ENCODE data around the gene RNF208.

RNF208 gene

DNA sequence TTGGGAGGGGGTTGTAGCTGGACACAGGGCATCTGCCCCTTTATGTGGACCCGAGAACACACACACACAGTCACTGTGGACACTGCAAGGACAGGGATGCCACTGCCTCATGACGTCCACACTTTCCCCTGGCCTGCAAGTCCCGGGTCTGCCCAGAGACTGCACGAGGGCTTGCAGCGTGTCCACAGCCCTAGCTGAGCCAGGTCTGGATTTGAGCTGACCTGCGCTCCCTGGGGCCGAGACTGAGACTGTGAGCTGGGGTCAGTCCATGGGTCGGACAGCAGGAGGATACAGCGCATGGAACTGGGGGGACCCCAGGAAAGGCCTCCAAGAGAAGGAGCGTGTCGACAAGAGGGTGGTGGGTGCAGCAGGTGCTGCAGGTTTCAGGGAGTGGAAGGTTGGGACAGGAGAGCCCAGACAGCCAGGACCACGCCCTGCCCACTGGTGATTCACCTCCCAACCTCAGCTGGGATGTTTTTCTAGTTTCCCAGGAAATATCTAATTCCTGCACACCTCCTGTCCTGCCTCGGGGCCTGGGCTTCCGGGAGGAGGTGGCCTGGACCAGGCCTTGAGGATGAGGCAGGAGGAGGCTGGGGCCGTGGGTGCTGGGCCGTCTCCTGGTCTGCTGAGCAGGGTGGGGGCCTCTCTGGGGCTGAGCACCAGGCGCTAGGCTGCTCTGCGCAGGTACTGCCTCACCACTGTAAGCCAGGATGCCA, 4.5 kb upstream of the RNF208 start:
- no peak for DNase-seq

DNA sequence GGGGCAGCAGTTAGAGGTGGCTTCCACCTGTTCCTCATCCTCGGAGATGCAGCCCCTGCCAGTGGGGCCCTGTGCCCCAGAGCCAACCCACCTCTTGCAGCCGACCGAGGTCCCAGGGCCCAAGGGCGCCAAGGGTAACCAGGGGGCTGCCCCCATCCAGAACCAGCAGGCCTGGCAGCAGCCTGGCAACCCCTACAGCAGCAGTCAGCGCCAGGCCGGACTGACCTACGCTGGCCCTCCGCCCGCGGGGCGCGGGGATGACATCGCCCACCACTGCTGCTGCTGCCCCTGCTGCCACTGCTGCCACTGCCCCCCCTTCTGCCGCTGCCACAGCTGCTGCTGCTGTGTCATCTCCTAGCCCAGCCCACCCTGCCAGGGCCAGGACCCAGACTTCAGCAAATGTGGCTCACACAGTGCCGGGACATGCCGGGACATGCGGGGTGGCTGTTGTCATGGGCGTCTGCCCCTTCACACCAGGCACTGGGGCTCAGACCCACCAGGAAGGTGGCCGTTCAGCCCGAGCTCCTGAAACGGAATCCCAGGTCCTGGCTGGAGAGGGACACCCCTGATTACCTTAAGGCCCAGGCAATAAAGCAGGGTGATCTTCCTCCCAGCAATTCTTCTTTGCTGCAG, 3.8 kb upstream of the RNF208 start:
- no peak for DNase-seq

- DNase-seq, result no peak
These were observed 3.0 kb upstream of the RNF208 start, which contains the start of gene CYSRT1 for GRCh38 chr9:137224830-137225694. TSS of gene CYSRT1 (plus strand) at chr9:137225174. CDS start at chr9:137225622, 448 bp downstream.

DNA sequence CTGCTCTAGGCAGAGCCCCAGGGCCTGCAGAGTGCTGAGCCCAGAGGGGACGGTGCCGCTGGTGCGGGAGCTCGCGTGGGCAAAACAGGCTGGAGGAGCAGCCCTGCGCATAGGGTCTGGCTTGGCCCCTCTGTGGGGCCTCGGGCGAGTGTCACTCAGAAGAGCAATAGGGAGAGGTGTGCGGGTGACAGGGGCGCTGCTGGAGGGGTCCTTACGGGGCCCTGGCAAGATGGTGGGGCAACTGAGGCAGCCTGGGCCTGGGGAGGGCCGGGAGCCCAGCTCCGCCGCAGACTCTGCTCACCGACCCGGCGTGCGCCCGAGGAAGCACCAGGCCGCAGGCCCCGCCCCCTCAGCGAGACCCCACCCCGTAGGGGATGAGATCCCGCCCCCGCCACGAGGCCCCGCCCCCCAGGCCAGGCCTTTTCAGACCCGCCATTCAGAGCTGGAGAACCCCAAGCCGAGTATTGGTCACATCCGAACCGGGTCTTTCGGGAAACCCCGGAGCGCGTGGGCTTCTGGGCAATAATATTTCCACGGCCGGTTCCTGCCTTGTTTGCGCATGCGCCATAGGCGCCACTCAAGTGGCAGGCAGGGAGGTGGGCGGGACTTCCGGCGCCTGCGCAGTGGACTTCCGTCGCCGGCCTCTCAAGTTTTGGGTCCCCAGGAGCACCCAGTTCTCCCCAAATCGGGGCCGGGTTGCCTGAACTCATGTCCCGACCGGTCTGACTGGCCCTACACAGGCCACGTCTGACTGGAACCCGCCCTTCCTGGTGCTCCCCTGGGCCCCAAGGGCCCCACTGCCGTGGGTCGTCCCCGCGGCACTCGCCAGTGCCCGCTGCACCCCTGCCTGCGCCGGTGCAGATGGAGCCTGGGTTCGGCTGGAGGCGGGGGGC, 1.3 kb upstream of the RNF208 start:
- peak; percentile 95 for DNase-seq

DNA sequence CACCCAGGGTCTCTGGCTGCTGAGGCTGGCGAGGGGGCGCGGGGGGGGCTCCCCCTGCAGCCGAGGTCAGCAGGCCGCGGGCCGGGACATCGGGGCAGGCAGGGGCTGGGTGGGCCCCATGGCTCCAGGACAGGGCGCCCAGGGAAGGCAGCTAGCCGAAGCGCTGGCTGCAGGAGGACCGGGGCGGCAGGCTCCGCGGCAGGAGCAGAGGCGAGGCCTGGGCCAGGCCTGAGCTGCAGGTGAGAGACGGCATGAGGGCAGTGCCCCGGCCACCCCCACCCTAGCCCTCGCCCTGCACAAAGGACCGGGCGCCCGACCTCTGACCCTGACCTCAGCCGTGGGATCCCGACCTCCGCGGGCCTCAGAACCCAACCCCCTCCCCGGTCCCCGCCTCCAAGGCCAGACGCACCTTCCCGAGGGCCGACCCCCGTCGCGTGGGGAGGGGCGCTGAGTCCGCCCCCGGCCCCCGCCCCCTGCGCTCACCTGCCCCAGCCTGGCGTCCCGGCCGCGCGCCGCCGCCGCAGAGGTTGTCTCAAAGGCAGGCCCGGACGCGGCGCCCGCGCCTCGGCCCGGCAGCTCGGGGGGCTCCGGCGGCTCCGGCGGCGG, 431 bp downstream of the RNF208 start:
- DNase-seq, result no peak

DNA sequence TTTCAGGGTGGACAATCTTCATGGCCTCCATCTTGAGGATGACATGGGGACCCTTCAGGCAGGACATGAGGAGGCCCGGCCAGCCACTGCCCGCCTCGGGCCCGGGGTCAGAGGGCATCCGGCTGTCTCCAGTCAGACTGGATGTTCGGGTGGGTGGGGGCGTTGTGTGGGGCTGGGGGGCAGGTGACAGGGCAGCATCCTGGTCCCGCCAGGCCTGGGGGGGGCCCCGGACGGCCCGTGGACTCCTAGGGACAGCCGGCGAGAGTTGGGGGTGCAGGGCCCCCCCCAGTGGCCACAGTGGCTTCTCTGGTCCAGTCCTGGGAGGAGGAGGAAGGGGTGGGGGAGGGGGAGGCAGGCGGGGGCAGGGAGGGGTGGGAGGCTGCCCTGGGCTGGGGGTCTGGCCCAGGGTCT, 940 bp downstream of the RNF208 start:
- no peak for DNase-seq

- no peak for DNase-seq
These were observed 1.5 kb downstream of the RNF208 start for GRCh38 chr9:137220317-137221094.

GRCh38 chr9:137219757-137220316, 2.2 kb downstream of the RNF208 start:
- DNase-seq, result no peak

DNA sequence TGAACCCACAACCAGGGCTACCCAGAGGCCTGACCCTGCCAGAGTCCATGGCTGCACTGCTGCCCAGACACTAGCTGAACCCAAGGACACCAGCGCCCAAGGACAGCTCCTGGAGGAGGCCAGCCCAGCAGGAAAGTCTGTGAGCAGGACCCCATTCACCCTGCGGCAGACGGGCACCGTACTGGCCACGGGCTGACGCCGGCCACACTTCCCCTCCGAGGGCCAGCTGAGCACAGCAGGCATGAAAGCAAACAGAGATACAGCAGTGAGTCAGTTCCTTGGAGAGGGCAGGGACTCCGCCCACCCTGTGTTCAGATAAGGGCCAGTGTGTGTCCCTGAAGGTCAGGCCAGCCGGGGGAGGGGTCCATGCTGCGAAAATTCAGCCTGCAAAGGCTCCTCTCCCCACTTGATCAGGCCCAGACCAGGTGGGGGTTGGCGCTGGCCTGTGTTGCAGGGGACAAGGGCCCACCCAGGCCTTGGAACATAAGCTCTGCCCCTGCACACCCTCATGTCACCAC, 3.2 kb downstream of the RNF208 start:
- DNase-seq, result no peak

GRCh38 chr9:137218212-137218753, 3.8 kb downstream of the RNF208 start:
- DNase-seq, result no peak

GRCh38 chr9:137217276-137218211, 4.5 kb downstream of the RNF208 start:
- no peak for DNase-seq

GRCh38 chr9:137216188-137216965, 5.7 kb downstream of the RNF208 start:
- no peak for DNase-seq

- no peak for DNase-seq
These were observed 6.6 kb downstream of the RNF208 start for GRCh38 chr9:137215196-137215986.

GRCh38 chr9:137214620-137215019, 7.4 kb downstream of the RNF208 start:
- no peak for DNase-seq

DNA sequence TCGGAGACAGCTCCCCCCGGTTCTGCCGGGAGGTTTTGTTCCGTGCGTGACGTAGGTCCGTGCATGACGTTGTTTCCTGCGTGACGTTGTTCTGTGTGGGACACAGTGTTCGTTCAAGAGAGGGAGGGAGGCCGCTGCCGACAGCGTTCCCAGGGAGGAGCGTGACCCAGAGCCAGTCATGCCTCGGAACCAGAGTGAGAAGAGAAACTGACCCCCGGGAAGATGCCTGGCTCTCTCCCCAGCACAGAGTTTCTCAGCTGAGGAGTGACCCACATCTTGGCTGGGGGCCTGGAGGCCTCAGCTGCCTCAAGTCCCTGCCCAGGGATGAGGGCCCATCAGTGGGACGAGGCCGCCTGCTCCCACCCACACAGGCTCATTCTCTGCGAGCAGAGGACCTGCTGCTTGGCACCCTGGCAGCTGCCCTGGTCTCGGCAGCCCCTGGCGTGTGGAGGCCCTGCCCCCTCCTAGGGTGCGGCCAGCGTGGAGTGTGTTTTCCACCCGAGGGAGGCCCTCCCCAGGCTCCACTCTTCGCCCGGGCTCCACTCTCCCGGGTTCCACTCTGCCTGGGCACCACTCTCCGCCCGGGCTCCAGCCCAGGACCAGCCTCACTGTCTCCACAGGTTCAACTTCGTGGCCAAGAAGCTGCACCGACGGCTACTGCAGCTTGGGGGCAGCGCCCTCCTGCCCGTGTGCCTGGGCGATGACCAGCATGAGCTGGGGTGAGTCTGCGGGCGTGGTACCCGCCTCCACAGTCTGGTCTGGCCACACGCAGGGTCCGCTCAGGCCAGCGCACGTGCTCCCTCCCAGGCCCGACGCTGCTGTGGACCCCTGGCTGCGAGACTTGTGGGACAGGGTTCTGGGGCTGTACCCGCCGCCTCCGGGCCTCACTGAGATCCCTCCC, 8.6 kb downstream of the RNF208 start:
- DNase-seq, result no peak

GRCh38 chr9:137212520-137212919, 9.5 kb downstream of the RNF208 start:
- no peak for DNase-seq
